Small intestine (tissue), 7 donors: ENCODE data around the gene FRMPD4. TPM values are rescaled to one million over a fixed set of nuclear protein-coding genes. Genes with fewer than 3 reads are reported as not detected.

Experiments used
- DNase-seq, 2 donors: peaks; one replicate each; pipeline versions ENCODE4 v3.0.0 to v3.0.0-alpha.2; 2013
- FAIRE-seq: peaks from 2 replicates; lab custom pipeline; 2012; peaks lifted over from hg19 to GRCh38; lab: Jason Lieb, UNC
- H3K27ac ChIP-seq, 3 donors: one replicate each; pipeline ENCODE4 v1.5.1; 2013; ENCODE audit warnings: low read length in 2 of 3, mild to moderate bottlenecking in 2 of 3, control low read depth in 1 of 3, inconsistent platforms in 1 of 3, low read depth in 1 of 3, moderate library complexity in 1 of 3
- H3K27me3 ChIP-seq, 3 donors: one replicate each; pipeline ENCODE4 v1.6.1; 2013; ENCODE audit warnings: low read length in 3 of 3, inconsistent platforms in 1 of 3; ENCODE audit not compliant: control insufficient read depth in 3 of 3, insufficient read depth in 3 of 3
- H3K36me3 ChIP-seq, 3 donors: one replicate each; pipeline ENCODE4 v1.6.1; 2013; ENCODE audit warnings: low read length in 3 of 3, inconsistent platforms in 1 of 3, low read depth in 1 of 3, mild to moderate bottlenecking in 1 of 3, moderate library complexity in 1 of 3; ENCODE audit not compliant: control insufficient read depth in 3 of 3, insufficient read depth in 2 of 3
- H3K4me1 ChIP-seq, 3 donors: one replicate each; pipeline ENCODE4 v1.6.1; 2013; ENCODE audit warnings: low read length in 2 of 3, inconsistent platforms in 1 of 3, low read depth in 1 of 3, mild to moderate bottlenecking in 1 of 3, moderate library complexity in 1 of 3; ENCODE audit not compliant: control insufficient read depth in 3 of 3, insufficient read depth in 2 of 3
- H3K4me3 ChIP-seq, 3 donors: one replicate each; pipeline ENCODE4 v1.5.1; 2013; ENCODE audit warnings: low read length in 3 of 3, control low read depth in 1 of 3, inconsistent platforms in 1 of 3, low read depth in 1 of 3, mild to moderate bottlenecking in 1 of 3, moderate library complexity in 1 of 3
- H3K9me3 ChIP-seq, 2 donors: one replicate each; pipeline ENCODE4 v1.6.1; 2013; ENCODE audit warnings: low read depth in 1 of 2, low read length in 1 of 2; ENCODE audit not compliant: control insufficient read depth in 2 of 2, insufficient read depth in 1 of 2
- WGBS, 3 donors: extraction: QIAGEN DNeasy Blood & Tissue Kit; methylation state at CpG; one replicate each; pipeline ENCODE4 v1.1.7; 2013; 5-methylcytosine and 5-hydroxymethylcytosine counted together
- polyA plus RNA-seq, 4 donors: library from polyadenylated mRNA; stranded (reverse) in 3 of 4; unstranded in 1 of 4; fragments of 200-250 nt in 3 of 4; fragments of 120-200 nt in 1 of 4; gene quantifications; one replicate each; pipeline versions ENCODE4 v1.2.1 to v1.2.3, GENCODE V29; 2013
- donor health status: healthy with polysubstance abuse.
- donor health status: control.
- donor health status: control.
- donor health status: Bipolar disorder and iron deficiency.
- donor health status: healthy.

The FRMPD4 gene
- polyA plus RNA-seq, 4 donors: 0.04 to 0.21 TPM; not detected in 2

DNA sequence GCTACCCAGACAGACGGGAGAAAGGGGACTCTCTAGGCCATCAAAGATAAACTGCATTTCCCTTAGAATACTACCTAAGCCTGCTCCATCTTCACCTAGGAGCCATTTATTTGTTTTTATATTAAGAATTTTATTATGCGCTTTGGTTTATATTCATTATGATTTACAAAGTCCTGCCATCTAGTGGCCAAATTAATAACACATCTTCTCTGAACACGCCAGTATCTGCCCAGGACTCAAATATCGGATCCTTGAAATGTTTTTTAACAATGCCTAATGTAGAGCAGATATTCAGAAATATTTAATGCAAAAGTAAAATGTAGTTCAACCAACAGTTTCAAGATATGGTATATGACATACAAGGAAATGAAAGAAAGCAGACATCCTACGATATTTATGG, 632.2 kb downstream of the FRMPD4 start:
- Histone ChIP-seq H3K4me1 (no peaks in the 10 kb centered on the region), H3K9me3 (no peaks in the 10 kb centered on the region), H3K27ac (no peak overlapping the region), H3K36me3 (no peaks in the 10 kb centered on the region), H3K4me3 (no peak overlapping the region), H3K27me3 (no peaks in the 10 kb centered on the region)
- FAIRE-seq (no peak), DNase-seq (peak in 1 of 2 donors; percentile 29)
- 26 to 43% (median 36%) methylated on average over 5 of the region's 5 CpGs for WGBS, 3 donors

DNA sequence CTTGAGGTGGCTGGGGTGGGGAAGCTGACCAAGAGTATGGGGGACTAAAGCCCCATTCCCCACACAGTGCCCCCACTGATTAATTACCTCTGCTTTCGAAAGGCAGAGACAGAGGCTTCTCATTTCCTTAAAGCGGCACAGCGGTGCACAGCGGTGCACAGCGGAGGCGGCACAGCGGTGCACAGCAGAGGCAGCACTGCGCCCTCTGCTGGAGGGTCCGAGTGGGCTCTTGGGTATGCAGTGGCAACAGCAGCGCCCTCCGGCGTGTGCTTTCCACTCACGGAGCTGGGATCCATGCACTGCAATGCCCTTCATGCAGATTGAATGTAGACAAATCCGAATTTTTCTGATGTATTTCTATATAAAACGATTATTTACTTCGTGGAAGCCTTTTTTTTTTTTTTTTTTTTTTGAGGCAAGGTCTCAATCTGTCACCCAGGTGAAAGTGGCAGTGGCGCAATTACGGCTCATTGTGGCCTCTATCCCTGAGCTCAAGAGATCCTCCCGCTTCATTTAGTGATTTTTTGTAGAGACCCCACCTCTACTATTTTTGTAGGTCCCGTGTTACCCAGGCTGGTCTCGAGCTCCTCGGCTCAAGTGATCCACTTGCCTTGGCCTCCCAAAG, 633.3 kb downstream of the FRMPD4 start:
- 32 to 49% (median 35%) methylated on average over 22 of the region's 22 CpGs for WGBS, 3 donors
- Histone ChIP-seq H3K27ac (no peak overlapping the region), H3K4me1 (no peaks in the 10 kb centered on the region), H3K4me3 (no peak overlapping the region), H3K36me3 (no peaks in the 10 kb centered on the region), H3K9me3 (no peaks in the 10 kb centered on the region), H3K27me3 (no peaks in the 10 kb centered on the region)
- no peak for FAIRE-seq
- peak; percentile 51 to 60 for DNase-seq
